ENCODE results near the gene ANKS1B.
"Not testable (repeated sequence)": the region's sequence is repeated elsewhere in the genome, so short reads cannot be mapped to it uniquely, and the experiment has no call there.

Gene ANKS1B

DNA sequence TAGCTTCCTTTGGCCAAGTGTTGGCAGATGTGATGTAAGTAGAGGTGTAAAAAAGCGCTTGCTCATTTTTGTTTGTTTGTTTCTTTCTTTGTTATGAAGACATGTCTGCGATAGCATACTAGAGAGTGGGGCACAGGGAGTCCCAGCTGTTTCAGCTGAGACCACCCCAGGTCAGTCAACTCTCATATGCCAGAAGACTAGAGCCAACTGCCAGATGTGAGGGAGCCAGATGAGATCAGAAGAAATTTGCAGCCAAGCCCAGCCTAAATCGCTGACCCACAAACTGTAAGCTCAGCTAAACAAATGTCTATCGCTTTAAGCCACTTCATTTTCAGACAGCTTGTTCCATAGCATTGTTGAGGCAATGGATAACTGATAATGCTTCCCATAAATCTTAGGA is 942.5 kb downstream of the ANKS1B start:
- CTCF ChIA-PET: interaction anchor here (0.7 to 6.1 kb wide), 12 partner anchors 9 to 725 kb away, joined by 3 to 48 read pairs (median 17); no protein-coding TSS in a partner anchor
- TF ChIP-seq, protein P1, sequence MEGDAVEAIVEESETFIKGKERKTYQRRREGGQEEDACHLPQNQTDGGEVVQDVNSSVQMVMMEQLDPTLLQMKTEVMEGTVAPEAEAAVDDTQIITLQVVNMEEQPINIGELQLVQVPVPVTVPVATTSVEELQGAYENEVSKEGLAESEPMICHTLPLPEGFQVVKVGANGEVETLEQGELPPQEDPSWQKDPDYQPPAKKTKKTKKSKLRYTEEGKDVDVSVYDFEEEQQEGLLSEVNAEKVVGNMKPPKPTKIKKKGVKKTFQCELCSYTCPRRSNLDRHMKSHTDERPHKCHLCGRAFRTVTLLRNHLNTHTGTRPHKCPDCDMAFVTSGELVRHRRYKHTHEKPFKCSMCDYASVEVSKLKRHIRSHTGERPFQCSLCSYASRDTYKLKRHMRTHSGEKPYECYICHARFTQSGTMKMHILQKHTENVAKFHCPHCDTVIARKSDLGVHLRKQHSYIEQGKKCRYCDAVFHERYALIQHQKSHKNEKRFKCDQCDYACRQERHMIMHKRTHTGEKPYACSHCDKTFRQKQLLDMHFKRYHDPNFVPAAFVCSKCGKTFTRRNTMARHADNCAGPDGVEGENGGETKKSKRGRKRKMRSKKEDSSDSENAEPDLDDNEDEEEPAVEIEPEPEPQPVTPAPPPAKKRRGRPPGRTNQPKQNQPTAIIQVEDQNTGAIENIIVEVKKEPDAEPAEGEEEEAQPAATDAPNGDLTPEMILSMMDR (IDR thresholded peaks at IDR 0.05; ENCODE audit: control extremely low read depth, extremely low read depth, low read depth, missing control alignments): no peak
- POLR2A ChIA-PET: no interaction called here
- no peak for DNase-seq (ENCODE audit: extremely low spot score)

DNA sequence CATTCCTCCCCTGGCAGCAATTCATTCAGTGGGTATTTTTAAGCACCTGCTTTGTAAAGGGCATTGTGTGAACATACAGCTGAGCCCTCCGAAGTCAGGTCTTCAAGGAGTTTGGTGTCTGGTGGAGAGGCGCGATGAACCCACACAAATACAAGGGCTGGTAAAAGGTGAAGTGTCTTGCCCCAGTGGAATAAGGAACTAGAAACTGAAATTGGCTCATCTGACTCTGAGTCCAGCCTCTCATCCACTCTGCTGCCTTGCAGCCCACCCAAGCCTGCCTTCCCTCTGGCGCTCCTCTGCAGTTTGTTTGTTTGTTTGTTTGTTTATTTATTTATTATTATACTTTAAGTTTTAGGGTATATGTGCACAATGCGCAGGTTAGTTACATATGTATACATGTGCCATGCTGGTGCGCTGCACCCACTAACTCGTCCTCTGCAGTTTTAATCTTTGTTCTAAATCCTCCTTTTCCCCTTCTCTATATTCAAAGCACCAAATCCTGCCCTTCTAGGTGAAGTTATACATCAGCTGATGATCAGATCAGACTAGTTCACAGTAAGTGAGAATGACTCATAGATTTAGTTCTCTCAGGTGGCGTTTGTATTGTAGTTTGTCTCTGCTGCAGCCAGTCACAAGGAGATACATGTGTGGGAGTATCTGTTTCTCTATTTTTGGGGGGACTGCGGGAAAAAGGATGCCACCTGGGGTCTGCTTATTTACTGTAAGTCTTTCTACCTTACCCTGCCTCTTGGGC is 945.2 kb downstream of the ANKS1B start:
- no peak for DNase-seq (ENCODE audit: extremely low spot score)
- ChIA-PET CTCF (no interaction called here), POLR2A (no interaction called here)
- TF ChIP-seq, protein P1 (IDR thresholded peaks at IDR 0.05; ENCODE audit: control extremely low read depth, extremely low read depth, low read depth, missing control alignments): no peak

DNA sequence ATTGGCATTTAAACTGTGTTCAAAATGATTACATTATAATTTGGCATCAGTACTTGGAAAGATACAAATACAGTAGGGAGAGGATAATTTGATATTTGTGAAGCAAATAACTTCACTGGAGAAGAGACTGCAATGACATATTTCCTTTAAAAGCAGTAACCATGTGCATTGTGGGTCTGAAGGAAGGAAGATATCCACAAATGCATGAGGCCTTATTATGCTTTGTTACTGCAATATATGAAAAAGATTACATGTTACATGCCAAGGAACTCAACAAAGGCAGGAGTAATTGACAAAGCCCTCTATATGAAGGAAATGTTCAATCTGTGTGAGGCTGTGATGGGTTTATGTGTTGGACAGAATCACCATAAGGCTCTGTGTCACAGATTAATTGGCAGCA is 948.2 kb downstream of the ANKS1B start:
- ChIA-PET POLR2A (no interaction called here), CTCF (interaction anchor here (0.8 kb wide), 1 partner anchor 582 kb away, joined by 3 read pairs; no protein-coding TSS in a partner anchor)
- DNase-seq (ENCODE audit: extremely low spot score): no peak
- TF ChIP-seq, protein P1 (IDR thresholded peaks at IDR 0.05; ENCODE audit: control extremely low read depth, extremely low read depth, low read depth, missing control alignments): no peak

DNA sequence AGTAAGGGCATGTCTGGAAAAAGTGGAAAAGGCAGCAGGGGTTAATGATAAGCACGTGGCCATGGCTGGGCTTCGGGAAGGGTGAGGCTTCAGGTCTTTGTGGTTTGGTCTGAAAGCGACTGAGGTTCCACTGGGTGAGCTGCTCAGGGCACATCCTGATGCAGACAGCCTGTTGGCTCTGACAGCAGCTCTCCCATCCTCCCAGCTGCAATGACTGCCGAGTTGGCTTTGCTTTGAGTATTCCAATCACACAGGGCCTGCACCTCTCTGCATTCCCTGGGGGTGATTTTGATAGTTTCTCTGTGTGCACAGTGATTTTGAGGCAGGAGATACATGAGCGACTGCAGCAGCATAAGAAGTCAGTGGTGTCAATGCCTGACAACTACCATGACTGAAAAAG is 948.9 kb downstream of the ANKS1B start:
- ChIA-PET CTCF (no interaction called here), POLR2A (no interaction called here)
- TF ChIP-seq, protein P1 (IDR thresholded peaks at IDR 0.05; ENCODE audit: control extremely low read depth, extremely low read depth, low read depth, missing control alignments): no peak
- no peak for DNase-seq (ENCODE audit: extremely low spot score)

DNA sequence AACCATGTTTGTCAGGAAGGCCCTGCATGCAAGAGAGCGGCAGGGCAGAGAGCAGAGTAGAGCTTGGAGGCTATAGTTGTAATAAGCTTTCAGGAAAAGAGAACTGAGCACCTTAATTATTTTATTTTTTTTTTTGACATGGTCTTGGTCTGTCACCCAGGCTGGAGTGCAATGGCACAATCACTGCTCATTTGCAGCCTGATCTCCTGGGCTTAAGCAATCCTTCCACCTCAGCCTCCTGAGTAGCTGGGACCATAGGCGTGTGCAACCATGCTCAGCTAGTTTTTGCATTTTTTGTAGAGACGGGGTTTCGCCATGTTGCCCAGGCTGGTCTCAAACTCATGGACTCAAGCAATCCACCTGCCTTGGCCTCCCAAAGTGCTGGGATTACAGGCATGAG is 950.5 kb downstream of the ANKS1B start:
- CTCF ChIA-PET: interaction anchor here (8.0 kb wide), 1 partner anchor 9 kb away, joined by 48 read pairs; no protein-coding TSS in a partner anchor
- POLR2A ChIA-PET; DNase-seq (ENCODE audit: extremely low spot score): not testable (repeated sequence)

DNA sequence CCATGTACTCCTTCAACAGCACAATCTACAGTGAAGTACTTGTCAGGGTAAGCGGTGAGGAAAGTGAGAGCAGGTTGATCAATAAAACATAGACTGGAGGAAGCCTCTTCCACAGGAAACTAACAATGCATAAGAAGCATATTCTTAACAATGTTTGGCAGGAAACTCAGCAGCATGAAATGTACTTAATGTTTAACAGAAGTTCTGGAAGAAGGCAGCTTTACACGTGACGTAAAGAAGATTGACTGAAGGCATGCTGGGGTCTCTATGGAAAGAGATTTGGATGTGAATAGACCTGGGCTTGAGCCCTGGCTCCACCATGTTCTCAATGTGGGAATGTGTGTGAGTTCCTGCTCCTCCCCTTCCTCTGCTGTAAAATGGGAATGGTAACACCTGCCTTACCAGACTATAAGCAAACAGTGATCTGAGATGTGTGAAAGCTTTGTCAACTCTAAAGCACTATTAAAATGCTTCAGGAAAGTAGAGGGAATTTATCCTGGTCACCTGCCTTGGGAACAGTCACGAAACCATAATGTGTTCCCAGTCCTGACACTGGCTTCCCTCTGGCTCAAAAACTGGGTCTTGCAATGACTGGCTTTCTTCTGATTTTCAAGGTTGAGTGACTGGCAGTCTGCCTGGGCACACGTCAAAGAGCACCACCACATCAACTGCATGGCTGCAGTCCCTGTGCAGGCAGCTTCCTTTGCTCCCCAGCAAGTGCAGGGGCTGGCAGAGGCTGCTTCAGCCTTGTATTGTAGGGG is 955.0 kb downstream of the ANKS1B start:
- ChIA-PET POLR2A (no interaction called here), CTCF (interaction anchor here (2.7 to 8.0 kb wide), 2 partner anchors 14 to 31 kb away, joined by 8 to 48 read pairs; no protein-coding TSS in a partner anchor)
- no peak for DNase-seq (ENCODE audit: extremely low spot score)
- TF ChIP-seq, protein P1 (IDR thresholded peaks at IDR 0.05; ENCODE audit: control extremely low read depth, extremely low read depth, low read depth, missing control alignments): no peak

DNA sequence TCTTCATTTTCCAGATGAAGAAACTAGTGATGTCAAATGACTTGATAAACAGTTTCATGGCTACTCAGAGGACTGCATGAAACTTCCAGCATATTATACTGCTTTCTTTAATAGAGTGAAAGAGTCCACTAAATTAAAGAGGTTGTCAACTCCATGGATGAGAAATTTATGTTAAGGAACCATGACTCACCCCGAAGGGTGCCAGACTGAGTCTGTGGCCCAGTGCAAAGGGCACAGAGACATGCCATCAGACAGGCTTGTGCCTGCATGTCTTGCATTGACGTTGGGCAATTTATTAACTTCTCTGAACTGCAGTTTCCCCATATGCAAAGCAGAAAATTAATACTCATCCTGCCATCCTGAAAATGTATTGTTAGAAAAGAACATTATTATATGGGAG is 957.3 kb downstream of the ANKS1B start:
- CTCF ChIA-PET: interaction anchor here (1.5 to 8.0 kb wide), 2 partner anchors 13 to 16 kb away, joined by 6 to 48 read pairs; no protein-coding TSS in a partner anchor

More for the DNA sequence above, 957.3 kb downstream of the ANKS1B start:
- POLR2A ChIA-PET: no interaction called here
- TF ChIP-seq, protein P1 (IDR thresholded peaks at IDR 0.05; ENCODE audit: control extremely low read depth, extremely low read depth, low read depth, missing control alignments): no peak
- no peak for DNase-seq (ENCODE audit: extremely low spot score)

All from GM10248 (cell line).